ENCODE results near the gene DMPK.

The DMPK gene

DNA sequence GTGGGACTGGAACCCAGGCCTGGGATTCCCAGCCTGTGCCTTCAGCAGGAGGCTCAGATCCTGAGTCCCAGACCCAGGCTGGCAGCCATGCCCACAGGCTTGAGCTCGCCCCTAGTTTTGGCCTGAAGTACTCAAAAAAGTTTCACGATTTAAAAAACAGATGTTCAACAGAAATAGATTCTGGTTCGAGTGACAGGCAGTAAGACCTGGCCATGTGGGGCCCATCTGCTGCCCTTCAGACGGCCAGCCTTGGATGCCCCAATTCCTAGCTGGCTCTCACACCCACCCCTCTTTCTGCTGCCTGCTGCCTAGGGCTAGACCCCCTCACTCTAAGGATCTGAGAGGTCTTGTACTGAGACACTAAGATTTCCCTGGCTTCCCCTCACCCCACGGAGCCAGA lies 2.8 kb upstream of the DMPK start:
- no peak for DNase-seq

DNA sequence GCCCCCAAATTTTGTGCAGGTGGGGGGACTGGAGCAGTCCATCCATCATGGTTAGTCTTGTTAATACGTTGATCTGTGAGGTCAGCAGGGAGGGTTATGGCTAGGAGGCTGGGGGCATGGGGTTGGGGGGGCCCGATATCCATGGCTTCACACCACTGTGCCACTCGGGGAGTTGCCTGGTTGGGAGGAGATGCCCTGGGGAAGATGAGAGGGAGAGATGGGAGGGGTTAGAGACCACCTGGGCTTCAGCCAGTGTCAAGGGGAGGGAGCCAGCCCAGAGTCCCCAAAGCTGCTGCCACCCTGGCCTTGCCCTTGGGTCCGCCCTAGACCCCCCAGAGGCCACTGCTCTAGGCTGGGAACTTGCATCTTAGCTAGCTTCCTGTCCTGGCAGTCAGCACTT lies 1.8 kb upstream of the DMPK start:
- DNase-seq, result no peak

DNA sequence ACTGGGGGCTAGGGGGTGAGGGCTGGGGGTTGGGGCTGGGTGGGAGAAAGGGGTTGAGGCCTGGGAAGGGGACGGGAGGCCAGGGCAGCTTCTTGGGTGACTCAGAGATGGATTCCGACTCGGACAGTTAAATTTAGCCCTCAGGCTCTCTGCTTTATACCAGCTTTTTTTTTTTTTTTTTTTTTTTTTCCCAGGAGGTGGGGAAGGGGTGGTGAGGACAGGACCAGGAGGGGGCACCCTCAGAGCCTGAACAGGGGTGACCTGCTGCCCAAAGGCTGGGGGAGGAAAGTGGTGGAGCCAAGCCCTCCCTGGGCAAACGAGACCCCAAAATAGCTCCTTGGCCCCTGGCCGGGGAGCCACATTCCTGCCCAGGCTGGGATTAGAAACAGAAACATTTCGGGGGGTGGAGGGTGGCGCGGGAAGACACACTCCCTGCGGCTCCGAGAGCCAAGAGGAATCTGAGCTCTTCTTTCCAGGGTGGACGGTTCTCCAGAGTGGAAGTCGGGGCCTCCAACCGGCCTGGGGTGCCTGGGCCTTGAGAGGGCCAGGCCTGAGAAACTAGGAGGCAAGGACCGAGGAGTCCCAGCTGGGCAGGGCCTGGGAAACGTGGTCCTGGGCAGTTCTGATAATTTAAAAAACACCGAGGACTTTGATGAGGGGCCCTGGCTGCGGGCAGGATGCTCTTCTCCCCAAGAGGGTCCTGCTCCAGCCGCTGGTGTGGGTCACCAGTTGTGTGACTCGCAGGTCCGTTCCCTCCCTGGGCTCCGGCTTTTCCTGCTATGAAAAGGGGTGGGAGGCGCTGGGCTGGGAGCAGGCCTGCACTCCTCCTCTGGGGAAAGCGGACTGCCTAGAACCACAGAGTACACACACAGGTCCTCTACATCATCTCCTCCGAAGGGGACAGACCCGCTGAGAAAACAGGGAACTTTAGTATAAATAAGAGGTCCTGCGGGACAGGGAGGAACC lies 813 bp upstream of the DMPK start:
- no peak for DNase-seq

DNA sequence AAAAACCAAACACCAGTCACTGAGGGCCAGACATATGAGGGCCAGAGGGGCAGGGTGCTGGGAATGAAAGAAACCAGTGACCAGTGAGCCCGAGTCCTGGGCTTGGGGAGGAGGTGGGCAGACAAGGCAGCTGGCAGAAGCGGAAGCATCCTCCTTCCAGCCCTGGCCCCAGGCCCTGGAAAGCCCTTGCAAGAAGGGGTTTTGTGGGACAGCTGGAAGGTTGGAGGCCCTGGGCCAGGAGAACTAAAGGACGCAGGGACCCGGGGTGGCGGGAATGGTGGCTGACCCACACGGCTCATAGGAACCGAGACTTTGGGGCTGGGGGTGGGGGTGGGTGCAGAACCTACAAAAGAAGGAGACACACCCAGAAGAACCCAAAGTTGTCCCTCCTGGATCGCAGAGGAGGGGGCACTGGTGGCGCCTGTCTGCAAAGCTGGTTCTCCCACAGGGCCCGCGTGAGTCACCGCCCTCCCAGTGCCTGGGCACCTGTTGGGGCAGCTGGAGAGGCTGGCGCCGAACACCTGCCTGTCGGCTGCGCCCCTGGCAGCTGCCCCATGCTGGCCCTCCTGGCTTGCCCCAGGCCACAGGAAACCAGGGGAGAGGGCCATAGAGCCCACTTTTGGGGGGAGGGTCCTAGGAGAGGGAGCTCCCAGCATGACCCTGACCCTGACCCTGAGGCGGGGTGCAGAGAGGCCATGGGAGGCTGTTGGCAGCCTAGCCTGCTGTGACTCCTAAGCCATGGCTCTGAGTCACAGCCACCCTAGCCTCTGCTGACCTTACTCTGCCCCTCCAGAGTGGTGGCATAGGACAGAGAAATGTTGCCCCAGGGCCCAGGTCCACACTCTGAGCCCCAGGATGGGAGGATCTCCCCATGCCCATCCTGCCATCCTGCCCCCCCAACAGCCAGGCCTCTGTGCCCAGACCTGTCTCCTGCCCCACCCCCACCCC lies 802 bp downstream of the DMPK start:
- peak; percentile 27 for DNase-seq

DNA sequence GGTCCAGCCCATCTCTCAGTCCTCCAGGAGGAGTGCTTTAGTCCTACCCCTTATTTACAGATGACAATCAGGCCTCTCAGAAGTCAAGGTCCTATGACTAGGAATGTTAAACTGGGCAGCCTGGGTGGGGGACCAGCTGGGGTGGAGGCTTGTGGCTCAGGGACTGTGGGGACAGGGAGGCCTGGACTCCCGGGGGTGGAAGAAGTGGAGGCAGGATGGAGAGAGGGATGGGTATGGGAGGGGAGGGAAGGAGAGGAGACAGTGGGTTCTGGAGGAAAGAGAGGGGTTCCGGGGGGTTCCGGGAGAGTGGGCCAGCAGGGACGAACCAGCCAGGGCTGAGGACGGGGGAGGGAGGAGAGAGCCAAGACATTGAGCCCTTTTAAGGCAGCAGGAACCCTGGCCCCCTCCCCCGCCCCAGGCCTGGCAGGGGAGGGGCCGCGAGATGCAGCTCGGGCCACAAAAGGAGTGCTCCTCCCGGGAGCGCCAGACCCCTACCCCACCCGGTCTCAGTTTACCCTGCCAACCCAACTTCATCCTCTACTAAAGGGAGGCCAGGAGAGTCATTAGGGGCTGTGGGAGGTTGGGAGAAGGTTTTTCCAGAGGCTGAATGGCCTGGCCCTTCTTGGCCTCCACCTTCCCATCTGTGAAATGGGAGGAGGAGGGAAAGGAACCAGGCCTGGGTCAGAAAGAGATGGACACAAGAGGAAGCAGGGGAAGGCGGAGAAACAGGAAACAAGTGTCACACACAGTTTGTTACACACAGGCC lies 1.7 kb downstream of the DMPK start:
- no peak for DNase-seq

DNA sequence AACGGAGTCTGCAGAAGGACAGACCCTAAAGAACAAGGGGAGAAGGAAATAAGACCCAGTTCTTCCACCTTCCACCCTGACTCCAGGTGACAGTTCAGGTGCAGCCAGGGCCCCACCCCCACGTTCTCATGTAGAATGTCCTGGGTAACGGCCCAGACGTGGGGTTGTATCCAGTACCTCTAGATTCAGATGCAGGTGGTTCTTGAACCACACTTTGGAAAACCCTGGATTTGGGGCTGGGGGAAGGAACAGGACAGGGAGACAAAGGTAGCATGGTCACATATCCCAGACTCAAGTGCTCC lies 2.2 kb downstream of the DMPK start:
- DNase-seq, result no peak

DNA sequence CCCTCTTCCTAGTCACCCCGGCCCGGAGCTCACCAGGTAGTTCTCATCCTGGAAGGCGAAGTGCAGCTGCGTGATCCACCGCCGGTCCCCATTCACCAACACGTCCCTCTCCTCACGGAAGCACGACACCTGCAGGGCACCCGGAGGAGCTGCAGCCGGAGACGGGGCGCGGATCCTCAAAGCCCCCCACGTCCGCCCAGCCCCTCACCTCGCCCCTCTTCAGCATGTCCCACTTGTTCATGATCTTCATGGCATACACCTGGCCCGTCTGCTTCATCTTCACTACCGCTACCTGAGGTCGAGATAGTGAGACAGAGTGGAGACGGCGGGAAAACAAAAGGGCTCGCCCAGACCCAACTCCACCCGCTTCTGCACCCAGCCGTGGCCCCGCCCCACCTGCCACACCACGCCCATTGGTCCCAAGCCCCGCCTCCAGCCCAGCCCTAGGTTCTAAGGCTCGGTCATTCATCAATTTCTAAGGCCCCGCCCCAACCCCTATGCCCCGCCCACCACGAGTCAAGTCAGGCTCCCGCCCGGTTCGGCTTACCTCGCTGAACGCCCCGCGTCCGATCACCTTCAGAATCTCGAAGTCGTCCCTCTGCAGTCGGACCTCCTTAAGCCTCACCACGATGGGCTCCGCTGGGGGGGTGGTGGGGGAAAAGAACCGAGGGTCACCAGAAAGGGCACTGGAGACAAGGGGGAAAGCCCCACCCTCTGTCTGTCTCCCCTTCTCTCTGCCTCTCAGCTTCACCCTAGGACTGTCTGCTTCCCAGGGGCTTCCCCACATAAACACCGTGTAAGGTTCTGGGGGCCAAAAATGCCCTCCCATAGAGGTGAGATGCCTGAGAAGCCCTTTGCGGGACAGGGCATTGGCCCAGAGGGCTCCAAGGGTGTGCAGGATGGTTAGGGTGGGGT lies 2.8 kb downstream of the DMPK start:
- no peak for DNase-seq

DNA sequence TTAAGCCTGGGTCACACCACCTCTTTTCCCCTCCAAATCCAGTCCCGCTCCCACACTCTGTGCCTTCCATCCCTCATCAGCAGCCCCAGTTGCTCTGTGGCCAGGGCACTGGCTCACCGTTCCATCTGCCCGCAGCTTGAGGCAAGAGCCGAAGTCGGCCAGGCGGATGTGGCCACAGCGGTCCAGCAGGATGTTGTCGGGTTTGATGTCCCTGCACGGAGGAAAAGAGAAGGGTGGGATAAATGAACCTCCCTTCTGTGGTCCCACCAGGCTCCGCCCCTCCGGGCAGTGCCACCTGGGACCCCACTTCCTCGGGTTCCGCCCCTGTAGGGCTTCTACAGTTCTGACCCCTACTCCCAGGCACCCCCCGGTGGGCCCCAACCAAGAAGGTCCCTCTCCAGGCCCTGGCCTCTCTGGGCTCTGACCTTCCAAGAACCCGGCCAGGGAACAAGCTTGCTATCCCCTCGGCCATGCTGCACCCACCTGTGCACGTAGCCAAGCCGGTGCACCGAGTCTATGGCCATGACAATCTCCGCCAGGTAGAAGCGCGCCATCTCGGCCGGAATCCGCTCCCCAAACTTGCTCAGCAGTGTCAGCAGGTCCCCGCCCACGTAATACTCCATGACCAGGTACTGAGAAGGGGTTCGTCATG lies 4.2 kb downstream of the DMPK start:
- DNase-seq, result no peak

DNA sequence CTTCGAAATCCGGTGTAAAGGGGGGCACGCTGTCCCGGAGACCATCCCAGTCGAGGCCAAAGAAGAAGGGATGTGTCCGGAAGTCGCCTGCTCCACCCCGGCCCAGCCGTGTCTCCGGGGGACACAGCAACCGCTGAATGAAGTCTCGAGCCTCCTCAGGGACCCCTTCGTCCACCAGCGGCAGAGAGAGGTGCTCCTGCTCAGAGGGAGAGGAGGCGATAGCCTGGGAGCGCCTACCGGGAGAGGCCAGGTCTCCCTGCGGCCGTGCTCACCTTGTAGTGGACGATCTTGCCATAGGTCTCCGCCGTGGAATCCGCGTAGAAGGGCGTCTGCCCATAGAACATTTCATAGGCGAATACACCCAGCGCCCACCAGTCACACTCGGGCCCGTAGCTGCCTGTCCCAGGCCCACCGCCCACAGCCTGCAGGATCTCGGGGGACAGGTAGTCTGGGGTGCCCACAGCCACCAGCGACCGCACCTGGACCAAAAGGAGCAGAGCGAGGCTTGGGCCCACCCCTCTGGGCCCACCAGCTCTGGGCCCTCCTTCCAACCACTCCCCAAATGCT lies 4.8 kb downstream of the DMPK start:
- no peak for DNase-seq

DNA sequence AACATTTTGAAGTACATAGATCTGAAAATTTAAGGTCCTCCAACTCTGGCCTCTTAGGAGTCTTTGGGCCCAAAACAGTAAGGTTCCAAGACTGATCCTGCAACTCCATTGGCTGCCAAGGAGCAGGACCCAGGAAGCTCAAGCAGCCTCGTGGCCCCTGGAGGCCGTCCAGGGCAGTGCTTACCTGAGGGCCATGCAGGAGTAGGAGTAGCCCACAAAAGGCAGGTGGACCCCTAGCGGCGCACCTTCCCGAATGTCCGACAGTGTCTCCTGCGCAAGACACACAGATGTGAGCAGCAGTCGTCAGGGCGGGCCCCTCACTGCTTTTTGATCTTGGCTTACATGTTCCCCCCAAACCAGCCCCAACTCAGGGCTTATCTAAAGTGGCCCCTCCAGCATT lies 7.5 kb downstream of the DMPK start:
- DNase-seq, result no peak

DNA sequence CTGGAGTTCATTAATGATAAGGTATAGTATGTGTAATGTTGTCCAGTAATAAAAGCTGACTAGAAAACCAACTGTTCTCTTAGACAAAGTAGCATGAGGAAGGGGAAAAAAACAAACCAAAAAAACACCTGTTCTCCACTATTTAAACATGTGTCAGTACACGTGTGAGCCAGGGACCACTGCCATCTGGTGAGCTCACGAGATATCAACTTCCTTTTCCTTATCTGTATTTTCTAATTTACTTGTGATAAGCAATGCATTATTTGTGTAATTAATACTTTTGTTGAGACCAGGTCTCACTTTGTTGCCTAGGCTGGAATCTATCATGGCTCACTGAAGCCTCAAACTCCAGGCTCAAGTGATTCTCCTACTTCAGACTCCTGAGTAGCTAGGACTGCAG lies 8.9 kb downstream of the DMPK start:
- peak; percentile 15 for DNase-seq

DNA sequence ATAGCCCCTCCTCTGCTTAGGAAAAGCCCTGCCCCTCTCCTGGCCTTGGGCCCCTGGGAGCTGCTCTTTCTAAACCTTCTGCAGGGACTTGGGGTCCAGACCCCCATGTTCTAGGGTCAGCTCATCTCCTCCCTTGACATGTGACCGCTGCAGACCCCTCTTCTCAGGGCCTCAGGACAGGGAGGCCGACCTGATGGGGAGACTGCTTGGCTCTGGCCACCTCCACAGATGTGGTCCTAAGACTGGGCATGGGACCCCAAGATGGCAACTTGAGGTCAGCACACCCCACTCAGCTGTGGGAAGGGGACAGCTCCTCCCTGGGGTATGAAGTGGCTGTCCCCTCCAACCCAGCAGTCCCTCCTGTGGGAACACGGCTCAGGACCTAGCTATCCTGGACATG lies 9.4 kb downstream of the DMPK start:
- DNase-seq, result no peak

DNA sequence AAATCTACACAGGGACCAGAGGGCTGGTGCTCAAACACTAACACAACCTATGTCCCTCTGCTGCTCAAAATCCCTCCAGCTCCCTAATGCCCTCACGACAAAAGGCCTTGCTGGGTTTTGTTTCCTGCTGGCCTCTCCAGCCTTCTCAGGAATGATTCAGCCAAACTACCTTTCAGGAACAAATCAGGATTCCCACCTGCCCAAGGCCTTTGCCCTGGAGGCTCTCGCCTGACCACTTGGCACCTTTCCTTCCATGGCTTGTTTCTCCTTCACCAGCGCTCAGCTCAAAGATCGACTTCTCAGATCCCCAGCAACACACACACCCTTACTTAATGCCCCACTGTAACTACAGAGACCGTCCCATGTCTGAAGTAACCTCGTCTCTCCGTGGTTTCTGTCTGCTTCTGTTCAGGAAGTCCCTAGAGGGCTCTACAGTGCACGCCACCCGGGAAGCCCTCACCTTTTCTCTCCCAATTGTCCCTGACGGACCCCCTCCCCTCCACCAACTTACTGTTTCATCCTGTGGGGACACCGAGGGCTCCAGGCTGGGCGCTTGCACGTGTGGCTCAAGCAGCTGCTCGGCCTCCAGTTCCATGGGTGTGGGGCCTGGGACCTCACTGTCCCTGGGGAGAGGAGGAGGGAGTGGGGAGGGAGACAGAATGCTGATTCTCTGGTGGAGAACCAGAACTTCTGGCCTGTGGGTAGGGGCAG lies 10.0 kb downstream of the DMPK start:
- DNase-seq, result no peak

DNA sequence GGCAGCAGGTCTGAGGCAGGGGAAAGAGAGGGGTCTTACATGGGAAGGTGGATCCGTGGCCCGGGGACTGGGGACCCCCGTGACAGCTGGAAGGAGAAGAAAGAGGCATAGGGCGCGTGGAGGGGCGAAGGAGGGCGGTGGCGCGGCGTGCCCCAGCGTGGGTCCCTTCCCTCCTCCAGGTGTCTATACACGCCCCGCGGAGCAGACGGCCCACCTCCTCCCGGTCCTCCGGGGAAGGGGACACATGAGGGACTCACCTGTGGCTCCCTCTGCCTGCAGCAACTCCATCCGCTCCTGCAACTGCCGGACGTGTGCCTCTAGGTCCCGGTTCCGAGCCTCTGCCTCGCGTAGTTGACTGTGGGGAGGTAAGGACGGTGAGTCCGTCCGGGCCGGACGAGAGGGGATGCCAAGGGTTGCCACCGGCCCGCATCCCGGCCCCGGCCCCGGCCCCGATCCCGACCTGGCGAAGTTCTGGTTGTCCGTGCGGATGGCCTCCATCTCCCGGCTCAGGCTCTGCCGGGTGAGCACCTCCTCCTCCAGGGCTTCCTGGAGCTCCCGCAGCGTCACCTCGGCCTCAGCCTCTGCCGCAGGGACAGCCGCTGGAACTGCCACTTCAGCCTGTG lies 10.9 kb downstream of the DMPK start:
- no peak for DNase-seq

DNA sequence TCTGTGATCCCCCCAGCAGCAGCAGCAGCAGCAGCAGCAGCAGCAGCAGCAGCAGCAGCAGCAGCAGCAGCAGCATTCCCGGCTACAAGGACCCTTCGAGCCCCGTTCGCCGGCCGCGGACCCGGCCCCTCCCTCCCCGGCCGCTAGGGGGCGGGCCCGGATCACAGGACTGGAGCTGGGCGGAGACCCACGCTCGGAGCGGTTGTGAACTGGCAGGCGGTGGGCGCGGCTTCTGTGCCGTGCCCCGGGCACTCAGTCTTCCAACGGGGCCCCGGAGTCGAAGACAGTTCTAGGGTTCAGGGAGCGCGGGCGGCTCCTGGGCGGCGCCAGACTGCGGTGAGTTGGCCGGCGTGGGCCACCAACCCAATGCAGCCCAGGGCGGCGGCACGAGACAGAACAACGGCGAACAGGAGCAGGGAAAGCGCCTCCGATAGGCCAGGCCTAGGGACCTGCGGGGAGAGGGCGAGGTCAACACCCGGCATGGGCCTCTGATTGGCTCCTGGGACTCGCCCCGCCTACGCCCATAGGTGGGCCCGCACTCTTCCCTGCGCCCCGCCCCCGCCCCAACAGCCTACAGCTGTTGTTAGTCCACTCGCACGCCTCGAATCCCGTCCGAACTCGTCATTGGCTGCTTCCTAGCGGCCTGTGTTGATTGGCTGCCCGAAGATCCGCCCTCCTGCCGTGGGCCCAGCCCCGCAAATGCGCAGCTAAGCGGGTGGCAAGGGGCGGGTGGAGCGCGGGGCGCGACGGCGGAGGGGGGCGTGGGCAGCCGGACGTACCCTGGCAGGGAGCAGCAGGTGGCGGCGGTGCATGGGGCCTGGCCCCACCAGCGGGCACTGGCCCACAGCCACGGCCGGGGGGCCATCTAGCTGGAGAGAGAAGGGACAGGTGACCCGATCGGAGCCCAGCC lies 11.8 kb downstream of the DMPK start:
- peak; percentile 97 for DNase-seq

DNA sequence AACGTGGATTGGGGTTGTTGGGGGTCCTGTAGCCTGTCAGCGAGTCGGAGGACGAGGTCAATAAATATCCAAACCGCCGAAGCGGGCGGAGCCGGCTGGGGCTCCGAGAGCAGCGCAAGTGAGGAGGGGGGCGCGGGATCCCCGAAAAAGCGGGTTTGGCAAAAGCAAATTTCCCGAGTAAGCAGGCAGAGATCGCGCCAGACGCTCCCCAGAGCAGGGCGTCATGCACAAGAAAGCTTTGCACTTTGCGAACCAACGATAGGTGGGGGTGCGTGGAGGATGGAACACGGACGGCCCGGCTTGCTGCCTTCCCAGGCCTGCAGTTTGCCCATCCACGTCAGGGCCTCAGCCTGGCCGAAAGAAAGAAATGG lies 12.5 kb downstream of the DMPK start:
- DNase-seq, result no peak

DNA sequence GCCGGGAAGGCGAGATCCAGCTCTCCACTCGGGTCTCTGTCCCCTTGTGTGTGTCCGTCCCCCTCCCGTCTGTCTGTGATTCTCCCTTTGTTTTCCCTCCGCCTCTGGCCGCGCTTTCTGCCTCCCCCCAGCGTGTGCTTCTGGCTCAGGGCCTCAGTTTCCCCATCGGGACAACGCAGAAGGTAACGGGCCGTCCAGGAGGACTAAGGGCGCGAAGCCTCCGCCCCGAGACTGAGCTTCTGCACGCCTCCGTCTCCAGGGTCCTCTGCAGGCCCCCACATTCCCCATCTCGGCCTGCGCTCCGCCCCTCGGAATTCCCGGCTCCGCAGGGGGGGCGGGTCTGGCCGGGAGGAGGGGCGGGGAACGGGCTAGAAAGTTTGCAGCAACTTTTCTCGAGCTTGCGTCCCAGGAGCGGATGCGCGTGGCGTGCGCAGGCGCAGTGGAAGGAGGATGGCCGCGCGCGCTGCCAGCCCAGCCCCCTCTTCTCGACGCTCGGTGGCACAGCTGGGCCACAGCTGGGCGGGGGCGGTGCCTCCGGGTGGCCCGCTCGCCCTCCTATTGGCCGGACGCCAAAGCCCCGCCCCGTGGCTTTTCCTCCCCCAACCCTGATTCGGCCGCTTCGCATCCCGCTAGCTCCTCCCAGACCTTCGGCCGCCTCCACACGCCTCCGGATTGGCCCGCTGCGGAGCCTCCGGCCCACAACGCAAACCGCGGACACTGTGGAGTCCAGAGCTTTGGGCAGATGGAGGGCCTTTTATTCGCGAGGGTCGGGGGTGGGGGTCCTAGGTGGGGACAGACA lies 13.1 kb downstream of the DMPK start, which contains the start of gene SIX5:
TSS of gene SIX5 (minus strand) at position 269 of the 799 bp plus-strand sequence. CDS start 408 bp downstream, outside the sequence.
- DNase-seq, result peak; percentile 94

DNA sequence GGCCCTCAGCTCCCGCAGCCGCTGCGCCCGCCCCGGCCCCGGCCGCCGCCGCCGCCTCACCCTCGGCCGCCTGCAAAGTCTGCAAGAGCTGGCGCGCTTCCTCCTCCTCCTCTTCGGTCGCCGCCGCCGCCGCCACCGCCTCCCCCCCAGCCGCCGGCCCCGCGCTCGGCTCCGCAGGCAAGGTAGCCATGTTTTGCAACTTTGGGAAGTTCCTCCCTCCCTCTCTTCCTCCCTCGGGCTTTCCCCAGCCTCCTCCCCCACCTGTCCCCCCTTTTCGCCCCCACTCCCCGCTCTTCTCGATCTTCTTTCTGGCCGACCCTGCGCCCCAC lies 13.7 kb downstream of the DMPK start:
- no peak for DNase-seq
